PC-3 (cell line): ENCODE data around the gene NDUFV1. TPM values are rescaled to one million over a fixed set of nuclear protein-coding genes. Genes with fewer than 3 reads are reported as not detected.
"Not testable (repeated sequence)": the region's sequence is repeated elsewhere in the genome, so short reads cannot be mapped to it uniquely, and the experiment has no call there.

ENCODE experiments used
- ATAC-seq: fragments of 200-7000 bp; cut with Tn5 transposase; 2 replicates; pipeline ENCODE4 v1.9.1; 2020; ENCODE audit warnings: mild to moderate bottlenecking, moderate library complexity
- BruUV-seq: library from RNA; stranded (reverse); fragments of 400-500 nt; replicated peaks from 2 replicates; lab custom pipeline; 2021; lab: Mats Ljungman, UMichigan
- CTCF ChIA-PET: fragments of 300-600 bp; sonication (Branson Sonifier 250); formaldehyde crosslinking; loops from one replicate; lab custom pipeline; 2022; ENCODE audit warnings: antibody characterized with exemption; lab: Charles Lee
- POLR2A ChIA-PET: fragments of 300-600 bp; sonication (Branson Sonifier 250); formaldehyde crosslinking; loops from one replicate; lab custom pipeline; 2022; ENCODE audit warnings: antibody characterized with exemption; ENCODE audit not compliant: unreplicated experiment; lab: Charles Lee
- DNase-seq: peaks from one replicate; pipeline ENCODE4 v3.0.0-alpha.2; 2015
- H2AFZ ChIP-seq: fragments of 300-600 bp; sonication (generic); 2 replicates; pipeline ENCODE4 v1.6.0; 2016; ENCODE audit warnings: antibody characterized with exemption, low read length
- H3F3A ChIP-seq: fragments of 300-600 bp; sonication (generic); one replicate; pipeline ENCODE4 v1.6.0; 2017; ENCODE audit warnings: antibody characterized with exemption, low read length, control low read depth, mild to moderate bottlenecking; ENCODE audit not compliant: unreplicated experiment
- H3K27ac ChIP-seq: fragments of 300-600 bp; sonication (generic); 2 replicates; pipeline ENCODE4 v1.5.1; 2016; ENCODE audit warnings: mild to moderate bottlenecking, low read length
- H3K27me3 ChIP-seq: fragments of 300-600 bp; sonication (generic); 2 replicates; pipeline ENCODE4 v1.6.1; 2016; ENCODE audit warnings: low read length, mixed read lengths
- H3K36me3 ChIP-seq: fragments of 300-600 bp; sonication (generic); 2 replicates; pipeline ENCODE4 v1.6.1; 2016; ENCODE audit warnings: low read depth, mixed run types, low read length, mixed read lengths
- H3K4me1 ChIP-seq: fragments of 300-600 bp; sonication (generic); 2 replicates; pipeline ENCODE4 v1.5.1; 2016; ENCODE audit warnings: low read length; ENCODE audit not compliant: insufficient read depth
- H3K4me2 ChIP-seq: fragments of 300-600 bp; sonication (generic); 2 replicates; pipeline ENCODE4 v1.6.0; 2016; ENCODE audit warnings: low read length
- H3K4me3 ChIP-seq: fragments of 300-600 bp; sonication (generic); 2 replicates; pipeline ENCODE4 v1.5.1; 2016; ENCODE audit warnings: mild to moderate bottlenecking, low read length, mixed read lengths
- H3K79me2 ChIP-seq: fragments of 300-600 bp; sonication (generic); 2 replicates; pipeline ENCODE4 v1.6.1; 2017; ENCODE audit warnings: low read length, mixed read lengths
- H3K9ac ChIP-seq: fragments of 300-600 bp; sonication (generic); 2 replicates; pipeline ENCODE4 v1.6.0; 2016; ENCODE audit warnings: mild to moderate bottlenecking, low read length
- H3K9me2 ChIP-seq: fragments of 300-600 bp; sonication (generic); replicated peaks from 2 replicates; pipeline ENCODE4 v1.6.1; 2016; ENCODE audit warnings: mixed run types, low read length, mixed read lengths
- H3K9me3 ChIP-seq: fragments of 300-600 bp; sonication (generic); 2 replicates; pipeline ENCODE4 v1.6.1; 2016; ENCODE audit warnings: low read length, mixed read lengths
- H4K20me1 ChIP-seq: fragments of 300-600 bp; sonication (generic); 2 replicates; pipeline ENCODE4 v1.6.1; 2016; ENCODE audit warnings: low read length, mixed read lengths
- CTCF ChIP-seq: fragments of 300-600 bp; sonication (generic); conservative IDR thresholded peaks from 2 replicates; pipeline ENCODE4 v1.5.1; 2017; ENCODE audit warnings: antibody characterized with exemption, low read depth, mild to moderate bottlenecking, low read length
- EZH2 ChIP-seq: fragments of 300-600 bp; sonication (generic); IDR thresholded peaks from one replicate; pipeline ENCODE4 v1.6.1; 2017; ENCODE audit warnings: antibody characterized with exemption, mild to moderate bottlenecking, low read length; ENCODE audit not compliant: unreplicated experiment
- EZH2phosphoT487 ChIP-seq: fragments of 300-600 bp; sonication (generic); IDR thresholded peaks from 2 replicates; pipeline ENCODE4 v1.6.1; 2018; ENCODE audit warnings: mild to moderate bottlenecking, antibody characterized with exemption, low read length, borderline replicate concordance
- intact Hi-C: fragments of 100-400 bp; cut with micrococcal nuclease; formaldehyde crosslinking; loops from 2 replicates; pipeline ENCODE4 v1.9.0; 2023
- total RNA-seq: library from RNA; depleted of rRNA; stranded (reverse); fragments of >200 nt; gene quantifications from 2 replicates; pipeline ENCODE4 v1.2.3, GENCODE V29; 2014

Gene NDUFV1
- total RNA-seq, 1 experiment from 2014 or later: 499 TPM

GRCh38 chr11:67561971-67562619, 44.6 kb upstream of the NDUFV1 start:
- Histone ChIP-seq H3K4me2 (peak overlapping the region; percentile 24; the same call in 1 of the 2 replicates), H4K20me1 (no peaks in the 10 kb centered on the region), H2AFZ (peak overlapping the region; percentile 5; the same call in 1 of the 2 replicates), H3K9me3 (no peaks in the 10 kb centered on the region), H3F3A (no peaks in the 10 kb centered on the region), H3K27me3 (no peaks in the 10 kb centered on the region), H3K27ac (no peak overlapping the region), H3K9ac (no peak overlapping the region), H3K79me2 (no peaks in the 10 kb centered on the region), H3K36me3 (no peaks in the 10 kb centered on the region), H3K9me2 (no peaks in the 10 kb centered on the region), H3K4me3 (no peak overlapping the region), H3K4me1 (peaks cover 36% of the 10 kb centered on the region)
- intact Hi-C loops: loop anchor here (2.0 kb wide), 1 partner anchor 53 kb away; the partner anchor contains the start of gene CDK2AP2
- ATAC-seq (peak; percentile 62), DNase-seq (peak; percentile 50)
- ChIA-PET POLR2A (no interaction called here), CTCF (interaction anchor here (1.0 kb wide), 1 partner anchor 10 kb away, joined by 3 read pairs; no protein-coding TSS in a partner anchor)
- TF ChIP-seq EZH2phosphoT487: no peak
- no peak for TF ChIP-seq EZH2
- TF ChIP-seq CTCF: no peak
- BruUV-seq: TSS peak; percentile 73

DNA sequence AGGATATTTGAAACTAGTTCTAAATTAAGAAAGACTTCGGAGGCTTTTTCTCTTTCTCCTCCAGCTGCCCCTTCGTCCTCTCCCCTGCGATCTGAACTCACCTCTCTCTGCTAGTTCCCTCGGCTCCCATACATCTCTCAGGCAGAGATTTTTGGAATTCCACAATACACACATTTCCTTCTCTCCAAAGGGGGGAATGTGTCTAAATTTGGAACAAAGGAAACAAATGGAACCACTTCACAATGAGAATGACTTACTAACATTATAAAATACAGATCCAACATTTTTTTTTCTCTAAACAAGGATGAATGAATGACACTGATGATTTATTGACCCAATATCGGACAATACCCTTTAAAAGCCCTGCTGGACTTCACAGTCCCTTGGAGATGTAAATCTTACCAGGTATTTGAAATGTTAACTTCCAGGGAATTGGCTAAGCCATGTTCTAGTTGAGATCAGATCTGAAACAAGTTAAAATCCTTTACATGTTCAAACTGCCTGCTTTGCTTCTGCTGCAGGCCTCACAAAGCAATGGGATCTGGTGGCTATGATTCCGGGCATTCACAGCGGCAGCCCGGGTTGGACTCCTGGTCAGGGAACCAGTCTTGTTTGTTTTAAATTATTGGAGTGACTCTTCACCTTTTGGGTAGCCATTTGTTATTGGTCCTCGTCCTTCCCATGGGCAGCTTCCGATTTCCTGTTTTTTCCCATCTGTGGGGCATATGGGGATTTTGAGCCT, 43.6 kb upstream of the NDUFV1 start:
- ATAC-seq: peak; percentile 23
- ChIA-PET CTCF (interaction anchor here (1.0 kb wide), 1 partner anchor 9 kb away, joined by 3 read pairs; no protein-coding TSS in a partner anchor), POLR2A (no interaction called here)
- TF ChIP-seq EZH2phosphoT487: no peak
- no peak for TF ChIP-seq EZH2
- no peak for TF ChIP-seq CTCF
- no peaks in the 10 kb centered on the region for H4K20me1 ChIP-seq
- H3K4me1 ChIP-seq: peaks cover 34% of the 10 kb centered on the region
- no peak overlapping the region for H3K9ac ChIP-seq
- no peaks in the 10 kb centered on the region for H3K27me3 ChIP-seq
- peak overlapping the region; percentile 4; the same call in 1 of the 2 replicates for H3K4me3 ChIP-seq
- BruUV-seq: no TSS peak
- DNase-seq: no peak
- H3K9me3 ChIP-seq: no peaks in the 10 kb centered on the region
- H2AFZ ChIP-seq: peak overlapping the region; percentile 42
- H3F3A ChIP-seq: no peaks in the 10 kb centered on the region
- H3K79me2 ChIP-seq: no peaks in the 10 kb centered on the region
- intact Hi-C loops: loop anchor here (2.0 kb wide), 1 partner anchor 54 kb away; the partner anchor contains the start of gene CDK2AP2
- no peaks in the 10 kb centered on the region for H3K36me3 ChIP-seq
- peak overlapping the region; percentile 83 for H3K4me2 ChIP-seq
- H3K27ac ChIP-seq: peak overlapping the region; percentile 54
- H3K9me2 ChIP-seq: no peaks in the 10 kb centered on the region

- H4K20me1 ChIP-seq, H3K79me2 ChIP-seq, H3K9ac ChIP-seq, H3K36me3 ChIP-seq, H3K9me2 ChIP-seq, BruUV-seq, CTCF ChIA-PET, H3K27me3 ChIP-seq, H3F3A ChIP-seq, H3K9me3 ChIP-seq, POLR2A ChIA-PET: not testable (repeated sequence)
- peaks cover 28% of the 10 kb centered on the region for H3K4me1 ChIP-seq
- peak overlapping the region; percentile 42 for H2AFZ ChIP-seq
- ATAC-seq (peak; percentile 68), DNase-seq (peak; percentile 92)
- peak overlapping the region; percentile 30; the same call in 1 of the 2 replicates for H3K4me3 ChIP-seq
- peak overlapping the region; percentile 83 for H3K4me2 ChIP-seq
- intact Hi-C loops: loop anchor here (2.0 kb wide), 1 partner anchor 55 kb away; the partner anchor contains the start of gene CDK2AP2
- H3K27ac ChIP-seq: peak overlapping the region; percentile 79
Observed at GRCh38 chr11:67563705-67564114, 43.0 kb upstream of the NDUFV1 start.
